AG20443 (cell line): Measurements from ENCODE around the gene EPHB1.
"Not testable (repeated sequence)": the region's sequence is repeated elsewhere in the genome, so short reads cannot be mapped to it uniquely, and the experiment has no call there.

Experiments used
- DNase-seq: peaks from one replicate; pipeline ENCODE4 v3.0.0; 2012; ENCODE audit warnings: low spot score, mixed read lengths

EPHB1 gene

DNA sequence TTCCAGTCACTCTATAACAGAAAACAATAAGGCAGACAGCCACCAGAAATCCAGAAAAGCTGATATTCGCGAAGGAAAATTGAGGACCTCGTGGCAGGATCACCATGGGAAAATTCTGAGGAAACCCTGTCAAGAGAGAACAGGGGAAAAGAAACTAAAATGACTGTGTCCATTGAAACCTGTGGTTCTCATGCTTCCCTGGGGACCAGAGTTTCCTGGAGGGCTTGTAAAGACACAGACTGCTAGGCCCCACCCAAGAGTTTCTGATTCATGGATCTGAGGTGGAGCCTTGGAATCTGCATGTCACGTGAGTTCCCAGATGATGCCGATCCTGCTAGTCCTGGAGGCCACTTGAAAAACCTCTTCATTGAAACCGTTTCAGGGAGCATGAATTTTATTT, 420.5 kb downstream of the EPHB1 start:
- no peak for DNase-seq

DNA sequence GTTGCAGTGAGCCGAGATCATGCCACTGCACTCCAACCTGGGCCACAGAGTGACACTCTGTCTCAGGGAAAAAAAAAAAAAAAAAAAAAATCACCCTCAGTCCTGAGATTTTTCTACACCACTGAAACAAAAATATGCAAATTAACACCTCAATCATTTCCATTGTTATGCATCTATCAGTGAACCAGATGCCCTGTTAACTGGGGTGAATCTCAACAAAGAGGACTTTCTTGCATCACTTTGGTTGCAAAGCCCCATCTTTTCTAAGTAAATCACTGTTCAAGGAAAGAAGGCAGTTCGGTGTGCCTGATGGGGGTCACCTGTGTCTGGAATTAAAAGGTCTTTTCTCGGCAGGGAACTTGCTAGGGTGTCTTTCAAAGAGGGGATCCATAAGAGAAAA, 421.6 kb downstream of the EPHB1 start:
- no peak for DNase-seq

DNA sequence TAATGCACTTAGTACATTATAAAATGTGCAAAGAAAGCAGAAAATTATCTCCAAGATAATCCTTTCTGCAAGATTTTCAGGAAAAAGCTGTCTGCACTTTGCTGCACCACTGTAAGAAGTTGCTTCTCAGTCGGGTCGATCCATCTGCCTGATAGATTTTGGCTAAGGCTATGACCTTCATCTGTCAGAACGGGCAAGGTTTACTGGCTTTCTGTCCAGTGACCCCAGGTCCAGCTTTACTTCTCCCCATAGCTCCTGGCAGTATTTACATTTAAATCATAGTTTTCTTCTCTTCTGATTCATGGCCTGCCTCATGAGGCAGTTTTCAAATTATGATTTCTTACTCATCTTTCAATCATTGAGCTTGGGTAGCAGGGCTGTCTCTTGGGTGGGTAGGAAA, 422.7 kb downstream of the EPHB1 start:
- no peak for DNase-seq

DNA sequence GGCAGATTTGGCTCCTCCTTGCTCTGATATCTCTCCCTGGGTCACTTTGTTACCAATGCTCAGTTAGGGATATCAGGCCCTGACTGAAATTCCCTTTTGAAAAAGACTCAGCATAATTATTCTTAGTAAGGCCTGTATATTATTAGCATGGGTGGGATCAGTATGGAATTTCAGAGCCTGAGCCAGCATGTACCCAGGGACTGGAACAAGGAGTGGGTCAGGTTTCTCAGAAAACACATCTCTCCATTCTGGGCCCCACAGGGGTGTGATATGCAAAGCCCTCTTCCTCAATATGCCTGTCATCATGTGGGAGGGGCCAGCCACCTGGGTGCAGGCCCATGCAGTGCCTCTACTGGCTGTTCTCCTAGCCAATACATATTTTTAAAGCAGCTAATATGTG, 423.2 kb downstream of the EPHB1 start:
- DNase-seq, result no peak

DNA sequence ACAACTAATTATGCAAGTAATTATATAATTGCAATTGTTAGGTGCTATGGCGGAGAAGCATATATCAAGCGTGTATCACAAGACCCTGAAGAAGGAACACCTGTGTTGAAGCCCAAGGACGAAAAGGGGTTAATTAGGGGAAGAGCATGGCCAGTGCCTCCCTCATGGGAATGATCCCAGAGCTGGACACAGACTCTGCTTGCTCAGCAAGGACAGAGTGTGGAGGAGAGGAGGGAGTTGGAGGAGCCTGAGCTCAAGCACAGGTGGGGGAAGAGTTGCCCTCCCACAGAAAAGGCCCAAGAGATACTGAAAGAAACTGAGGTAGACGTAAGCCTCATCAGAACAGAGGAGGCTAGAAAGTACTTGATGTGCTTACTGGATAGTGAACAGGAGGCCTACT, 423.7 kb downstream of the EPHB1 start:
- DNase-seq, result no peak

DNA sequence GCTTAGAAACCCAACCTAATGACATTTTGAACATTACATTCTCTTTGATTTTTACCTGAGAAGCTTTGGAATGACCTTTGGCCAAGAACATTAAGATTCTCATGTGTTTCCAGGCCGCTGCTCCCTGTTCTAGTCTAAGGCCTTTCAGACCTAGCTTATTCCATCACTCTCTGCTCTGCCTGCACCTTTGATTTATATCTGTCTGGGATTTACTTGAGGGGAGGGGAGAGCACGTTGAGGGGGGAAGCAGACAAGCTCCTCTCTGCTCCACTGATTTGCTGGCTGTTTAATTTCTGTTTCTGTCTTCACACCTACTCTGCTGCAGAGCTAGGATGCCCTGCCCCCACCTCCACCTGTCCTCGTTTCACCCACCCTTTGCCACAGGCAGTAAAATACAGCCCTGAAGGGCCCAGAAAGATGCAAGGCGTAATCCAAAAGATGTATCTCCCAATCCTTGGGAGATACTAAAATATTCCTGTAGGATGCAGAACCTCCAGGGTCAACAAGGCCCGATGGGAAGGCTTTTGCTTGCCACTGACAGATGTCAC, 429.8 kb downstream of the EPHB1 start:
- no peak for DNase-seq

DNA sequence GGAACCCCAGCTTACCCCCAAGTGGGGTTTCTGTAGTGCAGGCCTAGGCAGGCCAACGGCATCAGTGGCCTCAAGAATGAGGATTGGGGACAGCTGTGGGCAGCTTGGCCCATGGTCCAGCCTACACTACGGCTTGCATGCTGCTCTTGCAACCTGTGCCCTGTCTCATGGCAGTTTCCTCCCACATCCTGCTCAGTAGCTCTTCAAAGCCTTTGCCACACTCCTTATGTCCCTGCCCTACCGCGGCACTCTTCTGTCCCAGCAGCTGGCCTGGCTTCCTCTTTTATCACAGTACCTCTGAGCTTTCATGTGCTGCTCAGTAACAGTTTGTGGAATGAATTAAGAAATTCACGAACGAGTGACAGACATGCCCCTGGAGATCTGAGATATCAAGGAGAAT, 431.0 kb downstream of the EPHB1 start:
- DNase-seq, result no peak

DNA sequence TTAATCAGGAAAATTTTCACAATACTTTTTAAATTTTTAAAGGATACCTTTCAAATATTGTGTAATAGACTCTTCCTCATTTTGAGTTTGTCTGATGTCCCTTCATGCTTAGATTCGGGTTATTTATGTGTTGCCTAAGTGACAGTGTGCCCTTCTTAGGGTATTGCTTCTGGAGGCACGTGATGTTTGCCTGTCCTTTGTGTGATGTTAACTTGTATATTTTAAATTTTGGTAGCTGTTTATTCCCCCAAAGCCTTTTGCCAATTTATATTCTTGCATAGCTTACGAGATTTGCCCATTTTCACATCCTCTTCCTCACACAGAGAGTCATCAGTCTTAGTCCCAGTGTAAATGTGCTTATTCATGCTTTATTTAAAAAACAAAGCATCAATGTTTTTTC, 433.1 kb downstream of the EPHB1 start:
- DNase-seq, result no peak

DNA sequence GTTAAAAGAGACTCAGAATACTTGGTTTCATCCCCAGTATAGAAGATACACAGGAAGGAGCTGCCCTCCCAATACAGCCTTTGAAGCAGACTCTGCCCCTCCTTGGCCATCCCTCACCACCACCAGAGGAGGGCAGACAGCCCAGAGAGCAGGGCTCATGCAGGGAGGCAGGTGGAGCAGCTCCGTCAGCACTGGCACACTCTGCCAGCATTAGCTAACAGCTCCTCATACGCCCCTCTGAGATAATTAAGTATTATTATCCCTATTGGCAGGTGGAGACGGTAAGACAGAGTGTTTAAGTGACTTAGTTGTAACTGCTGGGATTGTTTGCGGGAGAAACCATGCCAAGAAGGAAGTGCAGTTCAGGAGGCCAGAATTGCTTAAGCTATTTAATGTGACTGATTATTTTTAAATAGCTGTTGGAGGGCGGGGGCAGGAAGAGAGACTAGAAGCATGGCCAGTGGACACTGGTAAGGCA, 434.0 kb downstream of the EPHB1 start:
- no peak for DNase-seq

DNA sequence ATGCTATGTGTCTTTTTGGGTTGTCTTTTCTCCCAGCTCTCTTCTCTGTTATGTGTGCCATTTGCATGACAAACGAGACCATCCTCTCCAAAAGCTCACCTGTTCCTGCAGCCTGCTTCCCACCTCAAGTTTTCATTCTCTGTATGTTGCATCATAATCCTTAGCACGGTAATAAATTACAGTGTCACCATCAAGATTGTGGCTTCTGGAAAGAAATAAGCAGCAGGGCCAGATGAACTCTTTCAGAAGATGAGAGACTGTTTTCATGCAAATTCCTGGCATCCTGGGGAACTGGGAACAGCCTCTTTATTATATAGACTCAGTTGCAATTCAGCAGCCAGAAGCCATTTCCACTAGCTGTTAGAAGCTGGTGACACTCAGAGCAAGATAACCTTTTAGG, 436.7 kb downstream of the EPHB1 start:
- DNase-seq, result no peak

DNA sequence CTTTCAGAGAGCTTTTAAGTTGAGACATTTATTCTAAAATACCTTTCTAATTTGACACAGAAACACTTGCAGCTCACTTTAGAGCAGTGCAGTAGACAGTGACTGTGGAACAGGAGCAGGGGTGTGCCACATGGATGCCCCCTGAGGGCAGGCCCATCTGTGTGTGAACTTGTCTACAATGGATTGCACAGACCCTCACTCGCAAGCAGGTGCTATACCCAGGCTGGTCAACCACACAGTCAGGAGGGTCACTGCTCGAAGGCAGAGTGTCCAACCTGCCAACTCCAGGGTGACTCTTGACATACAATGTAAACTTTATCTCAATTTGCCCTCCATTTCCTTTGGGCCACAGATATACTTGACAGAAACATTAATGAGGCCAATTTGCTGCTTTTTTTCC, 437.2 kb downstream of the EPHB1 start:
- no peak for DNase-seq

DNA sequence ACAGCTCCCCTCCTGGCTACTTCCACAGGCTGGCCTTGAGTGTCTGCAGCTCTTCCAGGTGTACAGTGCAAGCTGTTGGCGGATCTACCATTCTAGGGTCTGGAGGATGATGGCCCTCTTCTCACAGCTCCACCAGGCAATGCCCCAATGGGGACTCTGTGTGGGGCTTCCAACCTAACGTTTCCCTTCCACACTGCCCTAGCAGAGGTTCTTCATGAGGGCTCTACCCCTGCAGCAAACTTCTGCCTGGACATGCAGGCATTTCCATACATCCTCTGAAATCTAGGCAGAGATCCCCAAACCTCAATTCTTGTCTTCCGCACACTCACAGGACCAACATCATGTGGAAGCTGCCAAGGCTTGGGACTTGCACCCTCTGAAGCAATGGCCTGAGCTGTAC, 438.4 kb downstream of the EPHB1 start:
- not testable (repeated sequence) for DNase-seq

DNA sequence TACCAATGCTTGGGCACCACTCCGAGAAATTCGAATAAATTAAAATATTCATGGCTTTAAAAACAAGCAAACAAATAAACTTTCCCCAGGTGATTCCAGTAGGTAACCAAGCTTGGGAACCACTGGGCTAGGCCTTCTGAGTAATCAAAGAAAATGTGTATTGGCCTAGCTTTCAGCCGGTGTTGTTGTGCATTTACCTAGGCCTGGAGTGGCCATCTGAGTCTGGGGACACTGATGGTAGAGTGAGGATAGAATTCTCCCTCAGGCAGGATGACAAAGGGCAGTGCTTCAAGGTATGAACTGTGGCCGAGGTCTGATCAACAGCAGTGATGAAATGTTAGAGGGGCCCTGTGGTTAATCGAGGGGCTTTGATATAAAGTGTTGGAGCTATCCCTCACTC, 440.5 kb downstream of the EPHB1 start:
- DNase-seq, result no peak

DNA sequence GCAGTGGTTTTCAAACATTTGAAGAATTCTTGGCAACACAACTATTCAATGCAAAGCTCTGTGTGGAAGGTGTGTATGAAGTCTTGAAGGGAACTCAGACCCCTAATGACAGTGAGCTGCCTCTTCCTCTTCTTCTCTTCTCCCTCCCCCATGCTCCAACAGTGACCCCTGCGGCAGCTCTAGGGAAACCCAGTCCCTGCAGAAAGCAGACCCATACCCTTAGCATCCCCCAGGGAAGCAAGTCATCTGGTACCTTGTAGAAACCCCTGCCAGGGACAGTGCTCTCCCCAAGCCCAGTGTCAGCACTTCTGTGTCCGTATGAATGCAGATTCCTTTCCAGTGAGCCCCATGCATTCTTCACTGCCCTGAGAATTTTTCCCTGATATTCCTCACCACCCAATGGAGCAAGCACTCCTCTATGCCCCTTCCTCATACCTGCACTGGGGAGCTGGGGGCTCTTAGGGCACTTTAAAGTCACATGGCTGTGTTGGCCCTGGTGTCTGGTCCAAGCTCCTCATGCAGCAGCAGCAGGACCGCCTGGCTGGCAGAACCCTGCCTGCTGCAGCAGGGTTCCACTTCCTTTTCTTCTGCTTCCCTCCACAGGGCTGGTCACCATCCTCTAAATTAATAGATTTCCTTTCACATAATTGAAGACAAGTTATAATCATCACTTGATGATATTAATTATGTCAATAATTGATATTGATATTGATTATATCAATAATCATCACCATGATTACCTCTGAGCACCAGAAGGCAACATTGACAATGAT, 442.5 kb downstream of the EPHB1 start:
- no peak for DNase-seq

DNA sequence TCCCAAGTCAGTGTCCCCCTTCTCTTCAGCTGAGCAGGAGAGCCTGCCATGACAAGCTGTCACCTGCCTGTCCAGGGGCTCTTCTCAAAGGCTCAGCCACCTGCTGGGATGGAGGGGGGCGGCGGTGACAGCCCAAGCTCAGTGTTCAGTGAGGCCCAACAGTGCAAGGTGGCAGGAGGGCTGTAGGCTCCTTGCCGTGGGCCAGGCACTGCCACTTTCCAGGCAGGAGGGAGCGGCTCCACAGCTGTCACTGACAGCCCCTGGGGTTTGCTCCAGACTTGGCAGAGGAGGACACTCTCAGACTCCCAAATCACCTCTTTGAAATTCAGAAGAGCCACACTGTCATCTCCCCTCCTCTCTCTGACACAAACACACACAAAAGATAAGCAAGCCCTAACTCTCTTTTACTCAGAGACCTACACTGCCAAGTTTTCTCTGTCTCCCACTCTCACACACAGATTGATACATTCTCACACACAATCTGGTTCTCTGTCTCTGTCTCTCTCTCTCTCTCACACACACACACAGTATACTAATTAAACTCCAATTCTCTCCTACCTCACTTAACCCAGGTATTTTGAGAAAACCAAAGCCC, 443.3 kb downstream of the EPHB1 start:
- no peak for DNase-seq

DNA sequence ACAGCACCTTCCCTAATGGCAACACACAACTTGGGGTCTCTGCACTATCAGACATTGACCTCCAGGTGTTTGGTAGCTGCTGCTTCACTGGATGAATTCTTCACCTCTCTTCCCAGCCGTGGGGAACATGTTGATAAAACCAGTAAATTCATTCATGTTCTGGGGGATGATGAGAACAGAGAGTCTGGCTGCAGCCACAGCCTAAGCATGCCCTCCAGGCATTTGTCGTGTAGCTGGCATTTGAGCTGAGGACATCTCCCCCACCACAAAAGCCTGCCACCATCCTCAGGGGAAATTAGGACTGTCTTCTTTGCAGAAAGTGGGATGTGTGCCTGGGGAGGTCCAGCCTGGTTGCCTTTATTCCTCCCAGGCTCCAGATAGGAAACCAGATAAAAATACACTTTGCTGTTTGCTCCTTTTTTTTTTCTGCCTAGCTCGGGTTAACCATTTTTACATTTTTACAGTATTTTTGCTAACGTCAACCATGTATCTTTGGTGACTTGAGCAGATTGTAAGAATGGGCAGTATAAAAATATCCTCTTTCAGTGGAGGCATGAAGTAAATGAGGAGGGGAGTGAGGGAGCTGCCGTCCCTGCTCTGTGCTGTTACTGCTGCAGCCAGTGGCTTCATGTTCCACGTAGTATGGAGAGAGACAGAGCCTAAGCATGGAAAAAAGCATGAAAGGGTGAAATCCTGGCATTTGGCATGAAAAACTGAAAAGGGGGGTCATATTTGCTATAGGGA, 444.0 kb downstream of the EPHB1 start:
- DNase-seq, result no peak

DNA sequence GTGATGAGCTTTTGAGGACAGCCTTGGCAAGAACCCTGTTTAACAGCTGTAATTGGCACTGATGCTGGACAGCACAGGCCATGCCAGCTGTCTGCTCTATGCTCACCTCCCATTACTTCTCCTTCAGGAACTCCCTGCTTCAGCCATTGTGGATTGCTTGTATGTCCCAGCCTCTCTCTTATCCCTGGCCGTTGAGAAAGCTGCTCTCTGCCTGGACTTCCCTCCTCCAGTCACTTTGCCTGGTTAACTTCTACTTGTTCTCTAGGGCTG, 444.5 kb downstream of the EPHB1 start:
- no peak for DNase-seq

DNA sequence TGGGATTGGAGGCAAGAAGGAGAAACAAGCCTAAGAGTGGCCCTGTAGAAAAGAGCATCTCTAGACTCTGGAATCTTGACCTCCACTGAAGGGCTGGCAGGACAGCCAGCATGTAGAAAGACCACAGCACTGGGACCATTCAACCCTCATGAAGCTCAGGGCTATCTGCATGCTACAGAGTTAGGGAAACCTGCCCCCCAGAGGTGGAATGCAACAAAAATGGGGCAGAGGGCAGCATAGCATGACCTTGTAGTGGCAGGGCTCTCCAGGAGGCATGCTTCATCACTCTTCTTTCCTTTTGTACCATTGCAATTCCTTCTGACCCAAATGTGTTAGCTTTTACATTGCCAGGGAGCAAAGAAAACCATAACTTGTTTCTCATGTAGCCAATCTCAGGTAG, 445.4 kb downstream of the EPHB1 start:
- no peak for DNase-seq

DNA sequence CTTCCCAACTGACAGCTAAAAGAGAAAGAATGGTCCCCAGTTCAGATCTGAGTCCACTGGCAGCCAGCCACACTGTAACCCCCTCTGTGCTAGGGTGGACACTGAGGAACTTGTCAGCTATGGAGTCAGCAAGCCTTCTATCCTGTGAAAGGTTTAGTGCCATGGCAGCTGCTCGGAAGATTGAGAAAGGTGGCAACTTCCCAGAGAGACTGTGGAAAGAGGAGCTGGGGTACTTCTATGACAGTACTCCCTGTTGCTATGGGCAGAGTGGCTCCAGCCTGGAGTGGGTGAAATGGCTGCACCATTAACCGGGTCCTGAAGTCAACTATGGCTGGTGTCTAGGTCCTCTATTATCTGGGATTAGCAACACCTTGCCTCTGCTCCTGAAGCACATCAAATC, 447.2 kb downstream of the EPHB1 start:
- no peak for DNase-seq

DNA sequence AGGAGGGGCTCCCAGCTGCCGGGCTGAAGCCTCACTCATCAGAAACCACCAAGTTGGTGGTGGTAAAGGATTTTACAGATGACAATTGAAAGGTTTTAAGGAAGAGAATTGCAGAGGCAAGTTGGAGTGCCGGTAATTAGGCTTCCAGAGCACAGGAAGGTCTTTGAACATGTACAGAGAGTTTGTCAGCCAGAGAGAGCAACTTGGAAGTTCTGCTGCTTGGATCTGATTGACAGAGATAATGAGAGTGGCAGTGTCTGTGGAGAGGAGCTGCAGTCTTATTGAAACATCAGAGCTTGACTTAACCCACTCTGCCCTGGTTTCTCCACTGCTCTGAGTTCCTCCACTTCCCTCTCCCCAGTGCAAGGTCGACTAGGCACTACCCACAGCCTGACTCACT, 448.6 kb downstream of the EPHB1 start:
- no peak for DNase-seq

DNA sequence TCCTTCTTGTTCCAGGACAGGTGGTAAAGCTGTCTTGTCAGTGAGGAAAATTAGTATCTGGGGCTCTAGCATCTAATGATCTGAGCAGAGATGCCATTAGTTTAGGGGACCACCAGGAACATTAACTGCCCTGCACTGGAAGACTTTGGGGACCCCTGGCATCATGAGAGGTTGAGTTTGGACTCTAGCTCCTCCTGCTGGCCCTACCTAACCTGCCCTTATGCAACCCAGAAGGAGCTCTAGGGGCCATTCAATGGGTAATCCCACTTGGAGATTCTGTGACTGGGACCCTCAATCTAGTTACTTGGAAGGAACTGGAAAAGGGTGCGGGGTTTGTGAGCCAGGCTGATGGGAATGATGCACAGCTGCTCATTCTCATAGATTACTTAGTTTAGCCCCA, 451.0 kb downstream of the EPHB1 start:
- DNase-seq, result no peak

DNA sequence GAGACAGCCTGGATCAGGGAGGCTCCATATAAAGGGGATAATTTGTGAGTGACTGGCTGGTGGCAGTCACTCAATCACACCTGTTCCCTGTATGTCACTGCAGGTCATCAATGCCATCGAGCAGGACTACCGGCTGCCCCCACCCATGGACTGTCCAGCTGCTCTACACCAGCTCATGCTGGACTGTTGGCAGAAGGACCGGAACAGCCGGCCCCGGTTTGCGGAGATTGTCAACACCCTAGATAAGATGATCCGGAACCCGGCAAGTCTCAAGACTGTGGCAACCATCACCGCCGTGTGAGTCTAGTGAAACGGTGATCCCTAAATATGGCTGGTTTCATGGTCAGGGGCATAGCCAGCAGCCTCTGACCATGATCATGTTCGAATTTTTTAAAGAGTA, 453.2 kb downstream of the EPHB1 start:
- DNase-seq, result no peak

DNA sequence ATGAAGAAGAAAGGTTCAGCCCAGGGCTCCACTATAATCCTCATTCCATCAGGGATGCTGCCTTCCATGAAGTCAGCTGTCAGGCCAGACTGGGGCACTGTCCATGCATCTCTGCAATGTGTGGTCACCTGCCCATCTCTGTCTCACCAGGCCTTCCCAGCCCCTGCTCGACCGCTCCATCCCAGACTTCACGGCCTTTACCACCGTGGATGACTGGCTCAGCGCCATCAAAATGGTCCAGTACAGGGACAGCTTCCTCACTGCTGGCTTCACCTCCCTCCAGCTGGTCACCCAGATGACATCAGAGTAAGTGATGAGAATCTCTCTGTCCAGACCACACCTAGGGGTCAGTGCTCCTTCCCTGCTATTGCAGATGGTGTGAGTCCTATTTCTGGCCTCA, 454.1 kb downstream of the EPHB1 start:
- no peak for DNase-seq
